ENCODE data around the gene LRRK2. TPM values are rescaled to one million over a fixed set of nuclear protein-coding genes. Genes with fewer than 3 reads are reported as not detected.
A peak's percentile ranks its signal among the peaks of the same experiment; 100 is the strongest.

LRRK2 gene
- total RNA-seq, 1 experiment from 2014 or later, result 3.1 TPM

GRCh38 chr12:40310211-40310610 is 85.4 kb downstream of the LRRK2 start:
- CTCF ChIA-PET, result no interaction called here
- TF ChIP-seq CTCF (conservative IDR thresholded peaks at IDR 0.05; ENCODE audit: low read depth, low read length), result no peak
- no peak for TF ChIP-seq EZH2 (IDR thresholded peaks at IDR 0.05; ENCODE audit: borderline replicate concordance, low read depth, low read length, poor library complexity, severe bottlenecking)
- BruUV-seq (replicated peaks), result no TSS peak
- intact Hi-C loops (cut with micrococcal nuclease; ENCODE audit: unreplicated experiment), result loop anchor here (5.0 kb wide), 1 partner anchor 543 kb away; no protein-coding TSS in a partner anchor
- Histone ChIP-seq H3K4me3 (ENCODE audit: low read depth, low read length, poor library complexity, severe bottlenecking) (no peak overlapping the region), H3K4me1 (ENCODE audit: insufficient read depth, low read length, poor library complexity, severe bottlenecking) (peaks cover 3% of the 10 kb centered on the region), H3K36me3 (ENCODE audit: insufficient read depth, low read length, poor library complexity, severe bottlenecking) (no peaks in the 10 kb centered on the region), H3K9me3 (ENCODE audit: low read depth, low read length, poor library complexity, severe bottlenecking) (no peaks in the 10 kb centered on the region), H3K27ac (ENCODE audit: low read depth, low read length, poor library complexity, severe bottlenecking) (no peak overlapping the region), H3K27me3 (replicated peaks; ENCODE audit: insufficient read depth, low read depth, low read length, poor library complexity) (no peaks in the 10 kb centered on the region)
- DNase-seq (ENCODE audit: low spot score), result no peak
- POLR2A ChIA-PET (ENCODE audit: low non-redundant PET), result no interaction called here

- H3K9me3 ChIP-seq (ENCODE audit: low read depth, low read length, poor library complexity, severe bottlenecking), result no peaks in the 10 kb centered on the region
- intact Hi-C loops (cut with micrococcal nuclease; ENCODE audit: unreplicated experiment), result loop anchor here (2.0 to 5.0 kb wide), 2 partner anchors 301 to 545 kb away; no protein-coding TSS in a partner anchor
- H3K27me3 ChIP-seq (replicated peaks; ENCODE audit: insufficient read depth, low read depth, low read length, poor library complexity), result no peaks in the 10 kb centered on the region
- TF ChIP-seq CTCF (conservative IDR thresholded peaks at IDR 0.05; ENCODE audit: low read depth, low read length) (no peak), EZH2 (IDR thresholded peaks at IDR 0.05; ENCODE audit: borderline replicate concordance, low read depth, low read length, poor library complexity, severe bottlenecking) (no peak)
- DNase-seq (ENCODE audit: low spot score), result no peak
- H3K4me1 ChIP-seq (ENCODE audit: insufficient read depth, low read length, poor library complexity, severe bottlenecking), result peaks cover 3% of the 10 kb centered on the region
- no peaks in the 10 kb centered on the region for H3K36me3 ChIP-seq (ENCODE audit: insufficient read depth, low read length, poor library complexity, severe bottlenecking)
- H3K27ac ChIP-seq (ENCODE audit: low read depth, low read length, poor library complexity, severe bottlenecking), result no peak overlapping the region
- ChIA-PET CTCF (no interaction called here), POLR2A (ENCODE audit: low non-redundant PET) (no interaction called here)
- no TSS peak for BruUV-seq (replicated peaks)
- no peak overlapping the region for H3K4me3 ChIP-seq (ENCODE audit: low read depth, low read length, poor library complexity, severe bottlenecking)
Observed at GRCh38 chr12:40312196-40312595, 87.4 kb downstream of the LRRK2 start.

- no peak for TF ChIP-seq EZH2 (IDR thresholded peaks at IDR 0.05; ENCODE audit: borderline replicate concordance, low read depth, low read length, poor library complexity, severe bottlenecking)
- peak; percentile 72 for TF ChIP-seq CTCF (conservative IDR thresholded peaks at IDR 0.05; ENCODE audit: low read depth, low read length)
- Histone ChIP-seq H3K36me3 (ENCODE audit: insufficient read depth, low read length, poor library complexity, severe bottlenecking) (no peaks in the 10 kb centered on the region), H3K27ac (ENCODE audit: low read depth, low read length, poor library complexity, severe bottlenecking) (no peak overlapping the region), H3K4me3 (ENCODE audit: low read depth, low read length, poor library complexity, severe bottlenecking) (no peak overlapping the region), H3K9me3 (ENCODE audit: low read depth, low read length, poor library complexity, severe bottlenecking) (no peaks in the 10 kb centered on the region), H3K27me3 (replicated peaks; ENCODE audit: insufficient read depth, low read depth, low read length, poor library complexity) (no peaks in the 10 kb centered on the region), H3K4me1 (ENCODE audit: insufficient read depth, low read length, poor library complexity, severe bottlenecking) (peaks cover 3% of the 10 kb centered on the region)
- DNase-seq (ENCODE audit: low spot score), result peak; percentile 18
- POLR2A ChIA-PET (ENCODE audit: low non-redundant PET), result no interaction called here
- intact Hi-C loops (cut with micrococcal nuclease; ENCODE audit: unreplicated experiment), result loop anchor here (1.0 to 5.0 kb wide), 3 partner anchors 161 to 546 kb away; no protein-coding TSS in a partner anchor
- CTCF ChIA-PET, result interaction anchor here (1.4 kb wide), 1 partner anchor 12 kb away, joined by 4 read pairs; no protein-coding TSS in a partner anchor
- no TSS peak for BruUV-seq (replicated peaks)
Observed at GRCh38 chr12:40312982-40313576, 88.3 kb downstream of the LRRK2 start.

All from A673 (cell line).